GOT3 (cell line): ENCODE measurements around the gene ZSWIM5.
"Not testable (repeated sequence)": the region's sequence is repeated elsewhere in the genome, so short reads cannot be mapped to it uniquely, and the experiment has no call there.

Source experiments
- DNase-seq: peaks from one replicate; lab custom pipeline; 2025; ENCODE audit warnings: mixed read lengths; lab: John Stamatoyannopoulos, UW

The ZSWIM5 gene

DNA sequence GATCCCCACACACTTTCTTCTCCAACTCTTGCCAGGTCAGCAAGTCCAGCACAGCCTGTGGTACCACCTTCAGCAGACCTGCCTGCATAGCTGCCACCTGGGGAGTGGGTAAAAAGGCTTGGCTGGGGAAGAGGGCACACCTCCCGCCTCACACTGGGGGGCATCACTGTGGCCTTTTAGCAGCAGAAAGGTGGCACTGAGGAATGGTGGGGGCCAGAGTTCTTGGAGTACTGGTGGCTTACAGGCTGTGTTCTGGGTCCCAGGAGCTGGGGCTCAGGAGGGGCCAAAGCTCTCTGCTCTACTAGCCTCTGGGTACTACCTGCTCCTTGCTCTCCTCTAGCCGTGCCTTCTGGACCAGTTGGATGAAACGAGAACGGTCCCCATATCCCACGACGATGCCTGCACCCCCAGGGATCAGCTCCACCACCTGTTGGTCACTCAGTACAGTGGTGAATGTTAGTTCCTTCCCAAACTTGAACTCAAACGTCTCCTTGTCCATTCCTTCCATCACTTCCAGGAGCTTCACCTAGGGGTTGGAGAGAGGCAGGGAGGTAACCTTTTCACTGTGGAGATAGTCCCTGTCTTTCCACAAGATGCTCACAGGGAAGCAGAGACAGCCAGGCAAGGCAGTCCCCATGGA is 202.0 kb downstream of the ZSWIM5 start:
- no peak for DNase-seq

DNA sequence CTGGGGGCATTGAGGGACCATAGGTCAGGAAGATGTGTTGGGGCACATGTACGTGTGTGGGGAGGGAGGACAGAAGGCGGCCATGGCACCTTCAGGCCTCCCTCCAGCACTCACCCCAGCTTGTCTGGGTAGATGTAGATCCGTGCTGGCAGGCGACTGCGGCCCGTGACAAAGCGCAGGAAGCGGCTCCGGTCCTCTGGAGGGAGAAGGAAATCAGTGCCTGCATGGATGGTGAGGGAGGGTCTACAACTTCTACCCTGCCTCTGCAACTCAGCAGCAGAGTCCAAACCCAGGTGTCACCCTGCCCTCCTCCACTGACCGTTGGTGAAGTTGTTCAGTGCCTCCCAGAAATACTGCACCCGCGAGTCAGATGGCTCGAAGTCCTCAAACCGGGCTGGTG is 202.7 kb downstream of the ZSWIM5 start:
- no peak for DNase-seq

GRCh38 chr1:45002650-45003645 is 203.5 kb downstream of the ZSWIM5 start:
- DNase-seq: no peak

DNA sequence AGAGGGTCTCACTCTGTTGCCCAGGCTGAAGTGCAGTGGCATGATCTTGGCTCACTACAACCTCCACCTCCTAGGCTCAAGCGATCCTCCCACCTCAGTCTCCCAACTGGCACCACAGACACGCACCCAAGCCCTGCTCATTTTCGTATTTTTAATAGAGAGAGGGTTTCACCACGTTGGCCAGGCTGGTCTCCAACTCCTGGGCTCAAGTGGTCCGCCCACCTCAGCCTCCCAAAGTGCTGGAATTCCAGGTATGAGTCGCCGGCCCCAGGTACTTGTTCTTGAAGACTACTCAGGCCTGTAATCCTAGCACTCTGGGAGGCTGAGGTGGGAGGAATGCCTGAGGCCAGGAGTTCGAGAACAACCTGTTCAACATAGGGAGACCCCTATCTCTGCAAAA is 204.8 kb downstream of the ZSWIM5 start:
- DNase-seq: not testable (repeated sequence)

GRCh38 chr1:45001011-45001481 is 205.4 kb downstream of the ZSWIM5 start:
- no peak for DNase-seq

DNA sequence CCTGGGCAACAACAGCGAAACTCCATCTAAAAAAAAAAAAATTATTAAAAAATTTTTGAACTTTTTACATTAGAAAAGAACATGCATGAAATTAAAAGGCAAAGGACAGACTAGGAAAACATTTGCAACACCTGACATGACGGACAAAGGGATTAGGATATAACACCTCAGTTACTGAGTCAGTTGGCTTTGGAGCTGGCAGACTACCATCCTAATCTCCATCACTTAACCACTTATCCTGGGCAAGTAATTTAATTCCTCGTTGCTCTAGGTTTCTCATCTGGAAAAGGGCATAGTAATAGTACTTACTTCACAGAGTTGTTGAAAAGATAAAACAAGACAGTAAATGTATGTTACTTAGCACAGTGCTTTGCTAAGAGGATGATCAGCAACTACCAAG is 207.2 kb downstream of the ZSWIM5 start:
- no peak for DNase-seq

DNA sequence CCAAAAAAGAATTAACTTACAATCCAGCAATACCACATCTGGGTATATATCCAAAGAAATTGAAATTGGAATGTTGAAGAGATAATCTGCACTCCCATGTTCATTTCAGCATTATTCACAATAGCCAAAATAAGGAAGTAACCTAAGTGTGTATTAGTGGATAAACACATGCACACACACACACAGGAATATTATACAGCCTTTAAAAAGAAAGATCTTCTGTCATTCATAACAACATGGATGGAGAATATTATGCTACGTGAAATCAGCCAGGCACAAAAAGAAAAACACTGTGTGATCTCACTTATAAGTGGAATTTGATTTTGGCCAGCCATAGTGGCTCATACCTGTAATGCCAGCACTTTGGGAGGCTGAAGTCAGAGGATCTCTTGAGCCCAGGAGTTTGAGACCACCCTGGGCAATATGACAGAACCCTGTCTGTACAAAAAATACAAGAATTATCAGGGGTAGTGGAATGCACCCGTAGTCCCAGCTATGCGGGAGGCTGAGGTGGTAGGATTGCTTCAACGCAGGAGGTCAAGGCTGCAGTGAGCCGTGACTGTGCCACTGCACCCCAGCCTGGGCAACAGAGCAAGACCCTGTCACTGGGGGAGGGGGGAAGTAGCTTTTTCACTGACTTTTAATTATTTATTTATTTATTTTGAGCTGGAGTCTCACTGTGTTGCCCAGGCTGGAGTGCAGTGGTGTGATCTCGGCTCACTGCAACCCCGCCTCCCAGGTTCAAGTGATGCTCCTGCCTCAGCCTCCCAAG is 210.8 kb downstream of the ZSWIM5 start:
- DNase-seq: no peak

GRCh38 chr1:44994309-44994898 is 212.0 kb downstream of the ZSWIM5 start:
- DNase-seq: no peak

DNA sequence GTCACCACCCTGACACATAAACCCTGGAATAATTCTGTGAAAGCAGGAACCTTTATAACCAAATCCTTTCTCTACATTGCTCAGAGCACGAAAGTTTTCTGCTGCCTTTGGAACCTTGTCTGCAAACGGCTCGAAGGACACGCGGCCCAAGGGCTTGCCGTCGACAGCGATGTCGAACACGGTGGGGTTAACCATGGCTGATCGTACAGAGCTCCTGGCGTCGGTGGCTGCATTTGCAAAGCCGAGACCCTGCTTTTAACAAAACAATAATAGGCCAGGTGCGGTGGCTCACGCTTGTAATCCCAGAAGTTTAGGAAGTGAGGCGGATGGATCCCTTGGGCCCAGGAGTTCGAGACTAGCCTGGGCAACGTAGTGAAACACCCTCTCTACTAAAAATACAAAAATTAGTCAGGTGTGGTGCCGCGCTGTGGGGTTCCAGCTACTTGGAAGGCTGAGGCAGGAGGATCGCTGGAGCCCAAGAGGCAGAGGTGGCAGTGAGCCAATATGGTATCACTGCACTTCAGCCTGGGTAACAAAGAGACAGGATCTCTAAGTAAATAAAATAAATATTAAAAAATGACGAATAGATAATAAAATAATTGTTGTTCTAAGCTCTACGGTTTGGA is 217.8 kb downstream of the ZSWIM5 start:
- DNase-seq: no peak

- DNase-seq: no peak
Observed at GRCh38 chr1:44985747-44986359, 220.6 kb downstream of the ZSWIM5 start.

- not testable (repeated sequence) for DNase-seq
Observed at GRCh38 chr1:44977372-44977771, 229.0 kb downstream of the ZSWIM5 start.

GRCh38 chr1:44976252-44976651 is 230.2 kb downstream of the ZSWIM5 start:
- DNase-seq: no peak

DNA sequence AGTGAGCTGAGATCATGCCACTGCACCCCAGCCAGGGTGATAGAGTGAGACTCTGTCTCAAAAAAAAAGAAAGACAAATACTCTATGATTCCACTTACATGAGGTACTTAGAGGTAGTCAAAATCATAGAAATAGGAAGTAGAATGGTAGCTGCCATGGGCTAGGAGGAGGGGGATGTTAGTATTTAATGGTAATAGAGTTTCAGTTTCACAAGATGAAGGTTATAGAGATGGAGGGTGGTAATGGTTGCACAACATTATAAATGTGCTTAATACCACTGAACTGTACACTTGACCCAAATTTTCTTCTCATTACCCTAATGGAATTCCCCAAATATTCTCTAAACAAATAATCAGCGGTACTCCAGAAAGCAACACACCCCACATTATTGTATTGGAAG is 232.8 kb downstream of the ZSWIM5 start:
- no peak for DNase-seq

DNA sequence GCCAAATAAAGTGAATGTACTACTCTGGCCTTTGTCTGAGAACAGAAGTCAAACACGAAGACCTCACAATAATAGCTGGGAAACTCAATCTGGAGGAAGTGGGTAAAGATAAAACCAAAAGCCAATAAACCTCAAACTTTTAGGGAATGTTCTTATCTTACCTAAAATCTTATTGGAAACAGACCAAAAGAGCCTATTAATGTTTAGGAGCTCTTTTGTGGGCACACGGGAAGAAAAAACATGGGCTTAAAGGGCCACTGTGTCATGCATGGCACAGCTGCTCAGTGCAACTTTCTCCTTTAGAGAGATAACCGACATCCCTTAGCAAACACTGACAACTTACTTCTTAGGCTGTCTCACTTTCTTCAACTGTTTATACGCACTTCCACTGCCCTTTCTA is 236.1 kb downstream of the ZSWIM5 start:
- DNase-seq: no peak
